ENCODE results near the gene CES1. TPM values are rescaled to one million over a fixed set of nuclear protein-coding genes. Genes with fewer than 3 reads are reported as not detected.
"Not testable (repeated sequence)": the region's sequence is repeated elsewhere in the genome, so short reads cannot be mapped to it uniquely, and the experiment has no call there.

CES1 gene
- total RNA-seq, 1 donor from 2014 or later, result not detected

DNA sequence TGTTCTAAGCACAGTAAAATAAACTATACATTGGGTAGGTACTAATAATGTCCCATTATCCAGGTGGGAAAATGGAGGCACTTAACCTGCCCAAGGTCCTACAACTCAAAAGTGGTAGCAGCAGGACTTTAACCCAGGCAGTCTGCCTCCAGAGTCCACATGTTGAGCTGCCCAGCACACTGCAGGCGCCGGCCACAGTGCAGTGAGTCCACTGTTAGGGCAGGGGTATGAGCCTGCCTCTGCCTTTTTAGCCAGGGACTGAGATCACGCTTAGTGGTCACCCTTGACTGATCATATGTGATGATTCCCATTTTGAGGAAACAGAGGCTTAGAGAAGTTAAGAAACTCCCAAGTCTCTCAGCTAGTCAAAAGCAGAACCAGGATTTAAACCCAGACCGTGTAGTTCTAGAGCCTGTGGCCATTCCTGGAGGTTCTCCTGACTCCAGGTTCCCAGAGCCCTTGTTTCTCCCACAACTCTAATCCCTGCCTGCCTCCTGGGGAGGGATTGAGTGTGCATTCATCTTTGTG is 8.4 kb downstream of the CES1 start:
- TF ChIP-seq, protein P1, sequence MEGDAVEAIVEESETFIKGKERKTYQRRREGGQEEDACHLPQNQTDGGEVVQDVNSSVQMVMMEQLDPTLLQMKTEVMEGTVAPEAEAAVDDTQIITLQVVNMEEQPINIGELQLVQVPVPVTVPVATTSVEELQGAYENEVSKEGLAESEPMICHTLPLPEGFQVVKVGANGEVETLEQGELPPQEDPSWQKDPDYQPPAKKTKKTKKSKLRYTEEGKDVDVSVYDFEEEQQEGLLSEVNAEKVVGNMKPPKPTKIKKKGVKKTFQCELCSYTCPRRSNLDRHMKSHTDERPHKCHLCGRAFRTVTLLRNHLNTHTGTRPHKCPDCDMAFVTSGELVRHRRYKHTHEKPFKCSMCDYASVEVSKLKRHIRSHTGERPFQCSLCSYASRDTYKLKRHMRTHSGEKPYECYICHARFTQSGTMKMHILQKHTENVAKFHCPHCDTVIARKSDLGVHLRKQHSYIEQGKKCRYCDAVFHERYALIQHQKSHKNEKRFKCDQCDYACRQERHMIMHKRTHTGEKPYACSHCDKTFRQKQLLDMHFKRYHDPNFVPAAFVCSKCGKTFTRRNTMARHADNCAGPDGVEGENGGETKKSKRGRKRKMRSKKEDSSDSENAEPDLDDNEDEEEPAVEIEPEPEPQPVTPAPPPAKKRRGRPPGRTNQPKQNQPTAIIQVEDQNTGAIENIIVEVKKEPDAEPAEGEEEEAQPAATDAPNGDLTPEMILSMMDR (IDR thresholded peaks at IDR 0.05), result no peak
- no peak overlapping the region for H3K27ac Mint-ChIP-seq (ENCODE audit: unreplicated experiment)
- H3K4me3 Mint-ChIP-seq (ENCODE audit: unreplicated experiment), result no peak overlapping the region
- DNase-seq (ENCODE audit: extremely low spot score, unreplicated experiment), result peak; percentile 38
- H3K27me3 Mint-ChIP-seq (ENCODE audit: unreplicated experiment), result no peaks in the 10 kb centered on the region
- H3K36me3 Mint-ChIP-seq (ENCODE audit: unreplicated experiment), result no peaks in the 10 kb centered on the region
- no peaks in the 10 kb centered on the region for H3K9me3 Mint-ChIP-seq (ENCODE audit: unreplicated experiment)
- H3K4me1 Mint-ChIP-seq (ENCODE audit: unreplicated experiment), result no peaks in the 10 kb centered on the region

DNA sequence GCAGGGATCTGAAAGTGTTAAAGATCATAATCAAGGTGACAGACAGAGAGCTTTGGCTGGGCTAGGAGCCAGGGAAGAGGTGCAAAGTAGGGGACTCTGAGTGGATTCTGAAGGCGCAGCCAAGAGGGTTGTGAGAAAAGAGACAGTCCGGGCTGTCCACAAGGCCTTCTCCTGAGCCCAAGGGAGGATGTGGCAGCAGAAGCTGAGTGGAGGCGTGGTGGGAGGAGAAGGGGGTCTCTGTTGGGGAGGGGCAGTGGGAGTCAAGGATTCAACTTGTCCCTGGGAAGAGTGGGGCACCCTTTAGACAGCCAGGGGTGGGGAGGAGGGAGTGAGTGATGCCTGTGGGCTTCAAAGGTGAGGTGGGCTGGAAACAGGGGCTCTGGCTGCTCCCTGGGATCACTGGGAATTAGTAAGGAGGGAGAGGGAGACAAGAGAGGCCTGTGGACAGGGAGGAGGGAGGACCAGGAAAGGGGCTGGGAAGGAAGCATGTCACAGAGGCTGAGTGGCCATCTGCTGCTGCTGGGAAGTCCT is 10.6 kb downstream of the CES1 start:
- Mint-ChIP-seq H3K4me3 (ENCODE audit: unreplicated experiment) (no peak overlapping the region), H3K27ac (ENCODE audit: unreplicated experiment) (no peak overlapping the region), H3K9me3 (ENCODE audit: unreplicated experiment) (no peaks in the 10 kb centered on the region), H3K4me1 (ENCODE audit: unreplicated experiment) (no peaks in the 10 kb centered on the region), H3K27me3 (ENCODE audit: unreplicated experiment) (no peaks in the 10 kb centered on the region), H3K36me3 (ENCODE audit: unreplicated experiment) (no peaks in the 10 kb centered on the region)
- peak; percentile 59 for DNase-seq (ENCODE audit: extremely low spot score, unreplicated experiment)
- TF ChIP-seq, protein P1 (IDR thresholded peaks at IDR 0.05), result no peak

DNA sequence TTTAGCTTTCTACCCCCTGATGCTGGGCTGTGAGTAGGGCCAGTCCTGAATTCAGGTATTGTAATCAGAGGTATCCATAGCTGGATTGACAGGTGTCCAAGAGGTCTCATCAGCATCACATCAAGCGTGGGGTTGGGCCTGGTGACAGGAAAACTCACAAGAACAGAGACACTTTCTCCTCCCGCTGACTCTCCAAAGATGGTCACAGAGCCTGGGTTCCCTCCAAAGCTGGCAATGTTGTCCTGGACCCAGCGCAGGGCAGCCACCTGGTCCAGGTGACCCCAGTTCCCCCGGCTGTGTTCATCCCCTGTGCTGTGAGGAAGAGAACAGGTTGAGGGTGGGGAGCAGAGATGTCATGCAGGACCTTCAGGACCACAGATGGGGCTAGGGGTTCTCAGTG is 11.7 kb downstream of the CES1 start:
- H3K36me3 Mint-ChIP-seq (ENCODE audit: unreplicated experiment), result no peaks in the 10 kb centered on the region
- H3K9me3 Mint-ChIP-seq (ENCODE audit: unreplicated experiment), result no peaks in the 10 kb centered on the region
- H3K4me1 Mint-ChIP-seq (ENCODE audit: unreplicated experiment), result no peaks in the 10 kb centered on the region
- DNase-seq (ENCODE audit: extremely low spot score, unreplicated experiment), result no peak
- H3K27ac Mint-ChIP-seq (ENCODE audit: unreplicated experiment), result no peak overlapping the region
- TF ChIP-seq, protein P1 (IDR thresholded peaks at IDR 0.05), result no peak
- H3K4me3 Mint-ChIP-seq (ENCODE audit: unreplicated experiment), result no peak overlapping the region
- no peaks in the 10 kb centered on the region for H3K27me3 Mint-ChIP-seq (ENCODE audit: unreplicated experiment)

DNA sequence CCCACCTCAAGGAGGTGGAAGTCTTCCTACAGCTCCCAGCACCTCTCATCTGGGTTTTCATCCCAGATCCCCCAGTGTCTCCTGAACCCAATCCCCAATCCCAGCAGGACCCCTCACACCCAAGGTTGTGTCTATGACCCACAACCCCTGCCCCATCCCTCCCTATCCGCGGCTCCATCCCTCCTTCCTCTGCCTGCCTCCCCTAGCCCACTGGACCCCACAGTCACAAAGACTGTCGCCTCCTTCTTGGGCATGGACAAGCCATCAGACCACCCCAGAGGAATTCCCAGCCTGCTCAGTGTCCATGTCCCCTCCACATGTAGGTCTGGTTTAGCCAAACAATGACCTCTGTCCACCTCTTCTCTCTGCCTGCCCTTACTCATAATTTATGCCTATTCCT is 12.3 kb downstream of the CES1 start:
- Mint-ChIP-seq H3K4me1 (ENCODE audit: unreplicated experiment) (no peaks in the 10 kb centered on the region), H3K27me3 (ENCODE audit: unreplicated experiment) (no peaks in the 10 kb centered on the region), H3K9me3 (ENCODE audit: unreplicated experiment) (no peaks in the 10 kb centered on the region), H3K36me3 (ENCODE audit: unreplicated experiment) (no peaks in the 10 kb centered on the region), H3K4me3 (ENCODE audit: unreplicated experiment) (no peak overlapping the region), H3K27ac (ENCODE audit: unreplicated experiment) (no peak overlapping the region)
- TF ChIP-seq, protein P1 (IDR thresholded peaks at IDR 0.05), result no peak
- peak; percentile 63 for DNase-seq (ENCODE audit: extremely low spot score, unreplicated experiment)

DNA sequence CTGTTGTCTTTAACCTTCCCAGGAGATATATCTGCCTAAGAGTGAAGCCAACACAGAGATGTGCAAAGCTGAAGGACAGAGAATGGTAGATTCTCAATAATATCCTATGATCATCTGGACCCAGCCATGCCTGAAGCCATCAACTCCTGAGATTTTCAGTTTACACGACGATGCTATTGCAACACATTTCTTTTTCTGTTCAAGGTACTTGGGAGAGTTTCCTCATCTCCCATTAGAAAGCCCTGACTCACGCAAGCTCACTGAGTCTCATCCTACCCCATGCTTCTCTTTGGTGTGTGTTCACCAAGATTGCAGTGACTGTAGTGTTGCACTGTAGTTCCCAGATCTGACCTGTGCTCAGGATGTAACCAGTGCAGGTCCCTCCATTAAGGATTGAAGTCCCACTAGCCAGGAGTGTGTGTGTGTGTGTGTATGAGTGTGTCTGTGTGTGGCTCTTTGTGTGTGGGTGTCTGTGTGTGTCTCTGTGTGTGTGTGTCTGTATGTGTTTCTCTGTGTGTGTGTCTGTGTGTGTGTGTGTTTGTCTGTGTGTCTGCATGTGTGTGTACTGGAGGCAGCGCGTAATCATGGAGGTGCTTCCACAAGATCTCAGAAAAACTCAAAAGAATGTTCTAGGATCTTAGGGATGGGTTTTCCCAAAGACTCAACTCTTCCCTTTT is 15.5 kb downstream of the CES1 start:
- Mint-ChIP-seq H3K27me3 (ENCODE audit: unreplicated experiment) (no peaks in the 10 kb centered on the region), H3K27ac (ENCODE audit: unreplicated experiment) (no peak overlapping the region), H3K9me3 (ENCODE audit: unreplicated experiment) (no peaks in the 10 kb centered on the region), H3K4me1 (ENCODE audit: unreplicated experiment) (no peaks in the 10 kb centered on the region), H3K4me3 (ENCODE audit: unreplicated experiment) (no peak overlapping the region), H3K36me3 (ENCODE audit: unreplicated experiment) (no peaks in the 10 kb centered on the region)
- TF ChIP-seq, protein P1 (IDR thresholded peaks at IDR 0.05), result no peak
- DNase-seq (ENCODE audit: extremely low spot score, unreplicated experiment), result peak; percentile 32

DNA sequence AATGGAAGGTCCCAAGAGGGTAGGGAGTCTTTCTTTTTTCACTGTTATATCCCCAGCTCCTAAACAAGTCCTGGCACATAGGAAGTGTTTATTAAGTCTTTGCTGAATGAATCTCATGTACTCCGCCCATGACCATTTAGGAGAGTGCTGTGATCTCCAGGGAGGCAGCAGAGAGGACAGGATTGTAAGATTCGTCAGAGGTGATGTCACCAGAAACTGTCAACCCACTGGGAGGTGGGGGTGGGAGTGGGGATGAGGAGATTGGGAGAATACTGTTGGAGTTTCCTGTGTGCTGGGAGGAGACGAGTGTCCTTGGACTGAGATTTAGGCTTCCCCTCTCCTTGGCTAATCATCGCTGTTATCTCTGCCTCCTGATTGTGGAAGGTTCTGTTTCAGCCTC is 16.7 kb downstream of the CES1 start:
- not testable (repeated sequence) for H3K27ac Mint-ChIP-seq (ENCODE audit: unreplicated experiment); H3K36me3 Mint-ChIP-seq (ENCODE audit: unreplicated experiment); H3K4me3 Mint-ChIP-seq (ENCODE audit: unreplicated experiment); H3K27me3 Mint-ChIP-seq (ENCODE audit: unreplicated experiment); H3K9me3 Mint-ChIP-seq (ENCODE audit: unreplicated experiment); H3K4me1 Mint-ChIP-seq (ENCODE audit: unreplicated experiment)
- DNase-seq (ENCODE audit: extremely low spot score, unreplicated experiment), result peak; percentile 36

Measured in osteocyte (in vitro differentiated cells).